ENCODE data around the gene CUL2. TPM values are rescaled to one million over a fixed set of nuclear protein-coding genes. Genes with fewer than 3 reads are reported as not detected.
A peak's percentile ranks its signal among the peaks of the same experiment; 100 is the strongest.
"Not testable (repeated sequence)": the region's sequence is repeated elsewhere in the genome, so short reads cannot be mapped to it uniquely, and the experiment has no call there.

CUL2 gene
- polyA plus RNA-seq, 10 donors = 33.6 to 54.5 (median 42.0) TPM

GRCh38 chr10:35089611-35090161 lies 455 bp downstream of the CUL2 start:
- peak; percentile 16 to 58 (median 18) for DNase-seq

GRCh38 chr10:35083242-35083641 lies 6.9 kb downstream of the CUL2 start:
- no peak for DNase-seq

- DNase-seq = not testable (repeated sequence)
These were observed 9.9 kb downstream of the CUL2 start for GRCh38 chr10:35080261-35080660.

- DNase-seq = peak in 1 of 3 donors; percentile 51
These were observed 10.4 kb downstream of the CUL2 start for GRCh38 chr10:35079763-35080162.

- no peak for DNase-seq
These were observed 10.9 kb downstream of the CUL2 start for GRCh38 chr10:35079265-35079664.

- DNase-seq = no peak
These were observed 14.9 kb downstream of the CUL2 start for GRCh38 chr10:35075228-35075627.

- DNase-seq = no peak
These were observed 15.9 kb downstream of the CUL2 start for GRCh38 chr10:35074266-35074665.

GRCh38 chr10:35070521-35070920 lies 19.6 kb downstream of the CUL2 start:
- no peak for DNase-seq

- no peak for DNase-seq
These were observed 26.2 kb downstream of the CUL2 start for GRCh38 chr10:35063837-35064454.

- peak in 1 of 3 donors; percentile 19 for DNase-seq
These were observed 30.7 kb downstream of the CUL2 start for GRCh38 chr10:35059481-35059880.

GRCh38 chr10:35058686-35059085 lies 31.5 kb downstream of the CUL2 start:
- DNase-seq = no peak

GRCh38 chr10:35058134-35058533 lies 32.0 kb downstream of the CUL2 start:
- peak in 1 of 3 donors; percentile 83 for DNase-seq

- no peak for DNase-seq
These were observed 33.5 kb downstream of the CUL2 start for GRCh38 chr10:35056686-35057085.

GRCh38 chr10:35056133-35056532 lies 34.0 kb downstream of the CUL2 start:
- DNase-seq = no peak

- peak in 2 of 3 donors; percentile 4 to 7 for DNase-seq
These were observed 39.6 kb downstream of the CUL2 start for GRCh38 chr10:35050568-35050967.

GRCh38 chr10:35046074-35046473 lies 44.1 kb downstream of the CUL2 start:
- no peak for DNase-seq

GRCh38 chr10:35045275-35045674 lies 44.9 kb downstream of the CUL2 start:
- DNase-seq = not testable (repeated sequence)

- no peak for DNase-seq
These were observed 46.3 kb downstream of the CUL2 start for GRCh38 chr10:35043796-35044344.

- no peak for DNase-seq
These were observed 47.4 kb downstream of the CUL2 start for GRCh38 chr10:35042783-35043182.

GRCh38 chr10:35041502-35041879 lies 48.6 kb downstream of the CUL2 start:
- DNase-seq = no peak

GRCh38 chr10:35040760-35041501 lies 49.2 kb downstream of the CUL2 start:
- DNase-seq = peak in 1 of 3 donors; percentile 29

- DNase-seq = no peak
These were observed 53.0 kb downstream of the CUL2 start for GRCh38 chr10:35037104-35037503.

- no peak for DNase-seq
These were observed 54.5 kb downstream of the CUL2 start for GRCh38 chr10:35035606-35036005.
